Ovary (tissue), 9 donors: ENCODE results near the gene DDX51. TPM values are rescaled to one million over a fixed set of nuclear protein-coding genes. Genes with fewer than 3 reads are reported as not detected.

Source experiments
- DNase-seq, 5 donors: peaks; one replicate each; pipeline ENCODE4 v3.0.0-alpha.2; 2019 to 2020
- H3K27ac ChIP-seq, 2 donors: fragments of 200-600 bp; one replicate each; pipeline versions ENCODE4 v1.5.1 to v1.8.0; 2019 to 2022
- H3K27me3 ChIP-seq: fragments of 200-600 bp; one replicate; pipeline ENCODE4 v1.8.0; 2022
- H3K36me3 ChIP-seq: fragments of 200-600 bp; sonication (generic); one replicate; pipeline ENCODE4 v1.5.1; 2019
- H3K4me1 ChIP-seq: one replicate; pipeline ENCODE4 v1.8.1; 2013; ENCODE audit warnings: mild to moderate bottlenecking, moderate library complexity; ENCODE audit not compliant: insufficient read depth
- H3K4me3 ChIP-seq: fragments of 200-600 bp; sonication (generic); one replicate; pipeline ENCODE4 v1.5.1; 2017
- H3K9me3 ChIP-seq, 2 donors: fragments of 200-600 bp in 1 of 2; sonication (generic) in 1 of 2; one replicate each; pipeline versions ENCODE4 v1.5.1 to v1.8.1; 2013 to 2019; ENCODE audit warnings: mild to moderate bottlenecking in 1 of 2, moderate library complexity in 1 of 2
- EP300 ChIP-seq: sonication (generic); formaldehyde crosslinking; IDR thresholded peaks from one replicate; pipeline ENCODE4 v1.6.1; 2017; ENCODE audit warnings: antibody characterized with exemption
- POLR2A ChIP-seq: fragments of 450-650 bp; IDR thresholded peaks from one replicate; pipeline ENCODE4 v1.6.1; 2017; ENCODE audit warnings: antibody characterized with exemption, mild to moderate bottlenecking, moderate library complexity
- WGBS, 3 donors: extraction: QIAGEN DNeasy Blood & Tissue Kit in 1 of 3; methylation state at CpG; one replicate each; pipeline versions ENCODE4 v1.1.5 to v1.1.7; 2013 to 2017; 5-methylcytosine and 5-hydroxymethylcytosine counted together
- intact Hi-C, 4 donors: fragments of 100-400 bp; cut with DNase I; formaldehyde crosslinking; loops; one replicate each; pipeline versions ENCODE4 v1.11.0 to v1.15.1; 2022 to 2023
- polyA plus RNA-seq, 2 donors: library from polyadenylated mRNA; stranded (reverse); fragments of 200-250 nt in 1 of 2; fragments of 350-450 nt in 1 of 2; fragmentation: Illumina TruSeq in 1 of 2; extraction: RNeasy Lipid Tissue Mini Kit (QIAGEN cat#74804) in 1 of 2; gene quantifications; one replicate each; pipeline ENCODE4 v1.2.3, GENCODE V29; 2013 to 2014
- total RNA-seq, 7 donors: library from RNA; depleted of rRNA in 2 of 7; stranded (reverse); fragments of >200 nt in 2 of 7; fragmentation: NEBNext Ultra II Directional in 3 of 7; extraction: Animal tissue kit (Norgen Biotek cat#: 25700) in 3 of 7; gene quantifications; one replicate each; pipeline versions ENCODE4 v1.1.0 to v1.2.4, GENCODE V29; 2016 to 2023
- TF ChIP-seq, protein P1 (sequence below), 3 donors: fragments of 450-650 bp in 2 of 3; fragments of 200-600 bp in 1 of 3; IDR thresholded peaks; one replicate each; pipeline versions ENCODE4 v1.5.1 to v1.8.0; 2016 to 2022; ENCODE audit warnings: antibody characterized with exemption in 3 of 3, mild to moderate bottlenecking in 1 of 3
- donor health status: DM: no; HTN: no; CAD: no; lungs with moderate emphysema.
- donor health status: DM: no; HTN: no; CAD: no.
- donor health status: Bipolar disorder and iron deficiency.
- donor health status: DM: yes; HTN: yes; CAD: no.
- donor health status: DM: no; HTN: no; CAD: no.
- donor health status: DM: yes; HTN: yes; CAD: no.

The DDX51 gene
- total and polyA plus RNA-seq, 9 donors = 10.0 to 26.2 (median 21.8) TPM

DNA sequence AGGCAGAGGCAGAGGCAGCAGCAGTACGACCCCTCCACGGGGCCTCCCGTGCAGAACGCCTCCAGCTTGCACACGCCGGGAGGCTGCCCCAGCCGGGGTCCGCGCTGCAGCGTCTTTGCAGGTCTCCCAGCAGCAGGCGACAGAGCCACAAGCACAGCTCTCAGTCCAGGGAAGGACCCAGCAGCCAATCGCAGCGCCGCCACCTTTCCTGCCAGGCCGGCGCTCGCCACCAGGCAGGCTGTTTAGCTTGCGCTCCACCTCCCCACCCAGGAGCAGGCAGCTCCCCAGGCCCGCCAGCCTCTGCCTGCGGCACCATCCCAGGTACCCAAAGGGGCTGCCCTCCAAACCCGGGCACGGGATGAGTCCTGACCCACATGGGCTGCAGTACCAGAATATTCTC lies 25.2 kb downstream of the DDX51 start:
- intact Hi-C loops = no loop called here
- Histone ChIP-seq H3K36me3 (no peaks in the 10 kb centered on the region), H3K9me3 (no peaks in the 10 kb centered on the region), H3K4me3 (no peak overlapping the region), H3K4me1 (no peaks in the 10 kb centered on the region), H3K27me3 (no peaks in the 10 kb centered on the region), H3K27ac (no peak overlapping the region)
- WGBS, 3 donors = 86 to 97% (median 95%) methylated on average over 21 to 22 of the region's 22 CpGs
- TF ChIP-seq, protein P1, sequence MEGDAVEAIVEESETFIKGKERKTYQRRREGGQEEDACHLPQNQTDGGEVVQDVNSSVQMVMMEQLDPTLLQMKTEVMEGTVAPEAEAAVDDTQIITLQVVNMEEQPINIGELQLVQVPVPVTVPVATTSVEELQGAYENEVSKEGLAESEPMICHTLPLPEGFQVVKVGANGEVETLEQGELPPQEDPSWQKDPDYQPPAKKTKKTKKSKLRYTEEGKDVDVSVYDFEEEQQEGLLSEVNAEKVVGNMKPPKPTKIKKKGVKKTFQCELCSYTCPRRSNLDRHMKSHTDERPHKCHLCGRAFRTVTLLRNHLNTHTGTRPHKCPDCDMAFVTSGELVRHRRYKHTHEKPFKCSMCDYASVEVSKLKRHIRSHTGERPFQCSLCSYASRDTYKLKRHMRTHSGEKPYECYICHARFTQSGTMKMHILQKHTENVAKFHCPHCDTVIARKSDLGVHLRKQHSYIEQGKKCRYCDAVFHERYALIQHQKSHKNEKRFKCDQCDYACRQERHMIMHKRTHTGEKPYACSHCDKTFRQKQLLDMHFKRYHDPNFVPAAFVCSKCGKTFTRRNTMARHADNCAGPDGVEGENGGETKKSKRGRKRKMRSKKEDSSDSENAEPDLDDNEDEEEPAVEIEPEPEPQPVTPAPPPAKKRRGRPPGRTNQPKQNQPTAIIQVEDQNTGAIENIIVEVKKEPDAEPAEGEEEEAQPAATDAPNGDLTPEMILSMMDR (IDR thresholded peaks at IDR 0.05) = no peak
- no peak for DNase-seq

DNA sequence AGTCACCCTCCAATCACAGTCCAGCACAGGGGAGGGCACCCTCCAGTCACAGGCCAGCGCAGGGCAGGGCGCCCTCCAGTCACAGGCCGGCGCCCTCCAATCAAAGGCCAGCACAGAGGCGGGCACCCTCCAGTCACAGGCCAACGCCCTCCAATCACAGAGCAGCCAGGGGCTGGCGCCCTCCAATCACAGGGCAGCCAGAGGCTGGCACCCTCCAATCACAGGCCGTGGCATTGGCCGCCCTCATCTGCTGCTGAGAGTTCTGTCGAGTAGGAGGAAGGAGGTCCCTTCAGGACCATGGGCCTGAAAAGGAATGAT lies 26.6 kb downstream of the DDX51 start:
- Histone ChIP-seq H3K4me1 (no peaks in the 10 kb centered on the region), H3K36me3 (no peaks in the 10 kb centered on the region), H3K4me3 (no peak overlapping the region), H3K27me3 (no peaks in the 10 kb centered on the region), H3K27ac (no peak overlapping the region), H3K9me3 (no peaks in the 10 kb centered on the region)
- intact Hi-C loops = no loop called here
- no peak for DNase-seq
- no peak for TF ChIP-seq EP300
- TF ChIP-seq POLR2A = no peak
- TF ChIP-seq, protein P1 (IDR thresholded peaks at IDR 0.05) = no peak
- WGBS, 3 donors = 92 to 96% (median 93%) methylated on average over 10 of the region's 10 CpGs

DNA sequence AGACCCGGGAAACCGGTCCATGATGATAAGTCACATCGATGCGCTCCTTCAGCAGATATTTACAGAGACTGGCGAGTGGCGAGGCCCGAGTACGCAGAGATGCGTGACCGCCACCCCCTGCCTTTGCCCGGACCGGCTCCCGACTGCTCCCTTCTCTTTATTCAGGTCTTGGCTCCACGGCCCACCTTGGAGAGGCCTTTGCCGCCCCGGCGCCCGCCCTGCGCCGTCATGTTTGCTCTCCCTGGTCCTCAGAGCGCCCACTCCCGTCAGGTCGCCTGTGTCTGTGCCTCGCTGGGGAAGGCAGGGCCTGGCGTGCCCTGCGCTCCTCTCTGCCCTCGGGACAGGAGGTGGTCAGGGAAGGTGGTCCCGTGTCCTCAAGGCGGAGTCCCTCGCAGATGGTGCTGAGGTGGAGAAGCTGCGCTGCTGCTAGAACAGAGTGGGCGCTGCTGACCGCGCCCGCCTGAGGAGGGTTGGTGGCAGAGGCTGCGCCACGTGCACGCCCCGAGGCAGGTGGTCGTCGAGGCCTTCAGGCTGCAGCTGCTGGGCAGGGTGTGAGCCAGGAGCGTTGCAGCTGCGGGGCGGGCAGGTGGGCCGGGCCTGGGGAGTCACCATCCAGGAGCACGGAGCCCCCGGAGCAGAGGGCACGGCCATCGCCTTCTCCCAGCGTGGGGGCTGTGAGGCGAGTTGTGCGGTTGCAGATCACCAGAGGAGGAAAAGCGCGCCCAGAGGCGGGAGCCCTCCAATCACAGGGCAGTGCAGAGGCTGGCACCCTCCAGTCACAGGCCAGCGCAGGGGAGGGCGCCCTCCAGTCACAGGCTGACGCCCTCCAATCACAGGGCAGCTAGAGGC lies 27.2 kb downstream of the DDX51 start:
- DNase-seq = no peak
- Histone ChIP-seq H3K9me3 (no peaks in the 10 kb centered on the region), H3K4me1 (no peaks in the 10 kb centered on the region), H3K27ac (no peak overlapping the region), H3K27me3 (no peaks in the 10 kb centered on the region), H3K4me3 (no peak overlapping the region), H3K36me3 (no peaks in the 10 kb centered on the region)
- TF ChIP-seq POLR2A = no peak
- WGBS, 3 donors = 95 to 96% (median 95%) methylated on average over 58 of the region's 58 CpGs
- intact Hi-C loops = no loop called here

DNA sequence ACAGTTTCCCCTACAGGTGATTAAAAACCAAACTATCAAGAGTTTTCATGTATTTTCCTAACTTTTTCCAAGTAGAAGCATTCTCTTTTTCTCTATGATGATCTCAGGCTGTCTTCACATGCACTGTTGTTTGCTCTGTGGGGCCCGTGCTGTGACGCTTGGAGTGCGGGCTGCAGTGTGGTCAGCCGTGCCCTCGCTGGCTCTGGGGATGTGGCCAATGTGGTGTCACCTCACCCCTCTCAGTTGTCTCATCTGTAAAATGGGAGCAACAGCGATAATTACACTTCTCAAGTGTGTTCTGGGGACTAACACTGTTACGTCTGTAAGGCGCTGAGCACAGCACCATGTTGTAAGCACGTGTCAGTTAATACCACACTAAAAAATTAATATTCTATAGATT lies 28.6 kb downstream of the DDX51 start:
- Histone ChIP-seq H3K27ac (no peak overlapping the region), H3K36me3 (no peaks in the 10 kb centered on the region), H3K9me3 (no peaks in the 10 kb centered on the region), H3K27me3 (no peaks in the 10 kb centered on the region), H3K4me3 (no peak overlapping the region), H3K4me1 (no peaks in the 10 kb centered on the region)
- no peak for DNase-seq
- intact Hi-C loops = no loop called here
- TF ChIP-seq, protein P1 (IDR thresholded peaks at IDR 0.05) = no peak
- TF ChIP-seq EP300 (no peak), POLR2A (no peak)
- 94 to 98% (median 96%) methylated on average over 9 of the region's 9 CpGs for WGBS, 3 donors

DNA sequence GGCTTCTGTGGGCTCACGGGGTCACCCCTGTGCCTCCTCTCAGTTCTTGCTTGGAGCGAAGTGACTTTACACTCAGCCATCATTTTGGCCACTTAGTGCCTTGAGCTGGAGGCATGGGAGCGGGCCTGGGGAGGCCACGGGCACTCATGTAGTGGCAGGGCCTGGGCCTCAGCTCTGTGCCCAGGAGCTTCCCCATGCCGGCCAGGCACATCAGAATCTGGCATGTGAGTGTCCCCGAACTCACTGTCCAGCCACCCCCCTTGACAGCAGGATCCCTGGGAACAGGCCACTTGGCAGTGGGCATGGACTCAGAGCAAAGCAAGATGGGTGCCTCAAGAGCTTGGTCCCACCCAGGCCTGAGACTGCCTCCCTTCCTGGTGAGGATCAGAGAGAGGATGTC lies 29.5 kb downstream of the DDX51 start:
- WGBS, 3 donors = 95 to 98% (median 98%) methylated on average over 6 of the region's 6 CpGs
- no peaks in the 10 kb centered on the region for H3K27me3 ChIP-seq
- no peaks in the 10 kb centered on the region for H3K9me3 ChIP-seq
- no peak for DNase-seq
- H3K4me1 ChIP-seq = no peaks in the 10 kb centered on the region
- H3K4me3 ChIP-seq = no peak overlapping the region
- no peaks in the 10 kb centered on the region for H3K36me3 ChIP-seq
- intact Hi-C loops = no loop called here
- TF ChIP-seq EP300 (no peak), POLR2A (no peak)
- TF ChIP-seq, protein P1 (IDR thresholded peaks at IDR 0.05) = no peak
- no peak overlapping the region for H3K27ac ChIP-seq
